Measurements from ENCODE around the gene CRYBB3.
"Not testable (repeated sequence)": the region's sequence is repeated elsewhere in the genome, so short reads cannot be mapped to it uniquely, and the experiment has no call there.

Gene CRYBB3

DNA sequence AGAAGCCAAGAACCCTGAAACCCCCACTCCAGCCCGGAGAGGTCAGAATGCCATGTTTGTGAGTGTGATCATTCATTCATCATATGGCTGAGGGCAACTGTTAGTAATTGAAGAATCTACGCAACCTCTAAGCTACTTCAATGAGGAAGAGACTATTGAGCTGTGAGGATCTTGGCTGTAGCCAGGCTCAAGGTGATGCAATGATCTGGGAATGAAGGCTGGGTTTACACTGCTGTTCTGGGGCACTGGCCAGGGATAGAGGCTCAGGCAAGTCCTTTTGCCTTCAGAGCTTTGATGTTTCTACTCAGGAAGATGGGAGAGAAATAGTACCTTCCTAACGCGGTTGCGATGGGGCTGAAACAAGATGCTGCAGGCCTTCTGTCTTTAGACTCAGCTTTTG lies 32.6 kb downstream of the CRYBB3 start:
- TF ChIP-seq, protein P1, sequence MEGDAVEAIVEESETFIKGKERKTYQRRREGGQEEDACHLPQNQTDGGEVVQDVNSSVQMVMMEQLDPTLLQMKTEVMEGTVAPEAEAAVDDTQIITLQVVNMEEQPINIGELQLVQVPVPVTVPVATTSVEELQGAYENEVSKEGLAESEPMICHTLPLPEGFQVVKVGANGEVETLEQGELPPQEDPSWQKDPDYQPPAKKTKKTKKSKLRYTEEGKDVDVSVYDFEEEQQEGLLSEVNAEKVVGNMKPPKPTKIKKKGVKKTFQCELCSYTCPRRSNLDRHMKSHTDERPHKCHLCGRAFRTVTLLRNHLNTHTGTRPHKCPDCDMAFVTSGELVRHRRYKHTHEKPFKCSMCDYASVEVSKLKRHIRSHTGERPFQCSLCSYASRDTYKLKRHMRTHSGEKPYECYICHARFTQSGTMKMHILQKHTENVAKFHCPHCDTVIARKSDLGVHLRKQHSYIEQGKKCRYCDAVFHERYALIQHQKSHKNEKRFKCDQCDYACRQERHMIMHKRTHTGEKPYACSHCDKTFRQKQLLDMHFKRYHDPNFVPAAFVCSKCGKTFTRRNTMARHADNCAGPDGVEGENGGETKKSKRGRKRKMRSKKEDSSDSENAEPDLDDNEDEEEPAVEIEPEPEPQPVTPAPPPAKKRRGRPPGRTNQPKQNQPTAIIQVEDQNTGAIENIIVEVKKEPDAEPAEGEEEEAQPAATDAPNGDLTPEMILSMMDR (IDR thresholded peaks at IDR 0.05; ENCODE audit: low read depth, low read length, missing control alignments) = no peak
- DNase-seq (ENCODE audit: low read depth) = no peak
- H3K4me3 ChIP-seq (ENCODE audit: low read depth, low read length) = no peak overlapping the region

- not testable (repeated sequence) for H3K4me3 ChIP-seq (ENCODE audit: low read depth, low read length); DNase-seq (ENCODE audit: low read depth)
Observed at GRCh38 chr22:25233706-25234105, 34.0 kb downstream of the CRYBB3 start.

DNA sequence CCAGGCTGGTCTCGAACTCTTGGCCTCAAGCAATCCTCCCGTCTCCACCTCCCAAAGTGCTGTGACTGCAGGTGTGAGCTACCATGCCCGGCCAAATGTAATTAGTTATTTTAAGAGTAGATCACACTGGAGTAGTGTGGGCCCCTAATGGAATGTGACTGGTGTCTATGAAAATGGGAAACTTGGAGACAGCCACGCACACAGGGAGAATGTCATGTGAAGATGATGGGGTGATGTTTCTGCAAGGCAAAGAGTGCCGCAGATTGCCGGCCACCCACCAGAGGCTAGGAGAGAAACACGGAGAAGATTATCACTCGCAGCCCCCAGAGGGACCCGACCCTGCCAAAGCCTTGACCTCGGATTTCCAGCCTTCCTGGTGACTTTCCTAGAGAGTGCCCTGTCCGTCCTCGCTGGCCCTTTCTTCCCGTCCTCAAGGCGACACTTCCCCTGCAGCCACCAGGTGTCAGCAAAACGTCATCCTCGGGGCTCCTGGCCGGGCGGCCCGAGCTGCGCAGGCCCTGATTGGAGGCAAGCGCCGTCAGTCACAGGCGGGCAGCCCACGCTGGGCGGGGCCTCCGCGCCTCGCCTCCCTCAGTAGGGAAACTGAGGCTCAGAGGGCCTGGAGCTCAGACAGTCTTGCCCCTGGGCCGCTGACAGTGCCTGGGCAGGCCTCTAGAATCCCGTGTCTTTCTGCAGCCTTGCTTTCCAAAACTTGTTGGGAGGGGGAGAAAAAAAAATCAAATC lies 36.1 kb downstream of the CRYBB3 start:
- no peak overlapping the region for H3K4me3 ChIP-seq (ENCODE audit: low read depth, low read length)
- TF ChIP-seq, protein P1 (IDR thresholded peaks at IDR 0.05; ENCODE audit: low read depth, low read length, missing control alignments) = peak; percentile 79
- DNase-seq (ENCODE audit: low read depth) = peak; percentile 57

DNA sequence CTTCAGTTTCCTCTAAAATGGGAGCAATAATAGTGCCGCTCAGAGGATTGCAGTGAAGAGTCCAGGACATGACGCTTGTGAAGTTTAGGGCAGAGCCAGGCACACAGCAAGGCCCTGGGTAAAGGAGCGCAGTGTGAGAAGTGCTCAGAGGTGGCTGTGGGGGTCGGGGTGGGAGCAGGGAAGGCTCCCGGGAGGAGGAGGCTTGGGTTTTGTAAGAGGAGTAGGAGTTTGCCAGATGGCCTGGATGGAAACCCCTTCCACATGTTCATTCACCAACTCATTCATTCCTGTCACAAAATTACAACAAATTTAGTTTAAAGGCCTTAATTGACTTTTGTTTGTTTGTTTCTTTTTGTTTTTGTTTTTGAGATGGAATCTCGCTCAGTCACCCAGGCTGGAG lies 36.8 kb downstream of the CRYBB3 start:
- TF ChIP-seq, protein P1 (IDR thresholded peaks at IDR 0.05; ENCODE audit: low read depth, low read length, missing control alignments) = no peak
- DNase-seq (ENCODE audit: low read depth) = no peak
- no peak overlapping the region for H3K4me3 ChIP-seq (ENCODE audit: low read depth, low read length)

DNA sequence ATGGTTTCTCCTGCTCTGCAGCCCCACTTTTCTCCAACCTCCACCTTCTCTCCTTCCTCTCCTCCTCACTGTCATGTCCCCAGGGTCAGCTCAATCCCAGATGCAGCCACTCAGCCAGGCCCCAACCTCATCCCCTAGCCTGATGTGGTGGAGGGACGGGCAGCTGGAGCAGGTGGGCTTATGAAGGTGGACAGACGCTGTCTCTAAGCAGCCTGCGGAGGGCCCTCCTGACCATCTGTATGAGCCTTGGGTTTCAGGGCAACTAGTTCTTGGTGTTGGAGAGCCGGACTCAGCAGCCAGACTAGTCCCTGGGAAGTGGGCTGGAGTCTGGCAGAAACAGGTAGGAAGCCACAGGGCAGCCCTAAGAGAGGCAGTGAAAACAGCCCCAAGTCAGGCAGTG lies 37.8 kb downstream of the CRYBB3 start:
- H3K4me3 ChIP-seq (ENCODE audit: low read depth, low read length) = no peak overlapping the region
- DNase-seq (ENCODE audit: low read depth) = no peak
- TF ChIP-seq, protein P1 (IDR thresholded peaks at IDR 0.05; ENCODE audit: low read depth, low read length, missing control alignments) = no peak

DNA sequence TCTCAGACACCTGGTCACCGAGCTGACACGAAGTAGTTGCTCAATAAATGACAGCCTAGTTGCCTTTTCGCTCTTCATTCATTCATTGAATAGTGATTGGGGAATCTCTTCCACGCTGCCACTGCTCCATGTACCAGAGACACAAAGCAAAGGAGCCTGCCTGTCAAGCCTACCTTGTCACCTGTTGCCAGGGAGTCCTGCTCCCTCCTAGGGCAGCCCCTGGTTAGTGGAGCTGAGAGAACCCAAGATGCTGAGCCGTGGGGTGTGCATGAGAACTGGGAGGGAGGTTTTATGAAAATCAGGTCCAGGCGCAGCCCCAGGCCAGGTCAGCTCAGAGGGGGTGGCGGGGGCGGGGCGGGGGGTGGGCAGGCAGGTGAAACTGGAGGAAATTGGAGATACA lies 38.4 kb downstream of the CRYBB3 start:
- not testable (repeated sequence) for H3K4me3 ChIP-seq (ENCODE audit: low read depth, low read length); DNase-seq (ENCODE audit: low read depth)

GRCh38 chr22:25255169-25255568 lies 55.5 kb downstream of the CRYBB3 start:
- DNase-seq (ENCODE audit: low read depth); H3K4me3 ChIP-seq (ENCODE audit: low read depth, low read length): not testable (repeated sequence)
